KBM-7 (cell line): ENCODE data around the gene KMT2E.
A peak's percentile ranks its signal among the peaks of the same experiment; 100 is the strongest.

Source experiments
- DNase-seq: peaks from one replicate; pipeline ENCODE4 v3.0.0-alpha.2; 2015
- in situ Hi-C: fragments of 300-500 bp; cut with MboI; formaldehyde crosslinking; loops from 2 replicates; pipeline ENCODE4 v1.14.3; 2020; ENCODE audit warnings: low sequenced_read_pairs, low pct_unique_long_range_greater_than_20kb, mixed read lengths

Gene KMT2E

GRCh38 chr7:105136221-105136620 lies 122.2 kb downstream of the KMT2E start:
- in situ Hi-C loops = no loop called here
- no peak for DNase-seq

GRCh38 chr7:105137898-105138297 lies 123.9 kb downstream of the KMT2E start:
- in situ Hi-C loops = no loop called here
- no peak for DNase-seq

GRCh38 chr7:105139381-105139780 lies 125.4 kb downstream of the KMT2E start:
- DNase-seq = no peak
- in situ Hi-C loops = no loop called here

- peak; percentile 24 for DNase-seq
- in situ Hi-C loops = no loop called here
These were observed 127.1 kb downstream of the KMT2E start for GRCh38 chr7:105141068-105141467.

GRCh38 chr7:105149827-105150226 lies 135.8 kb downstream of the KMT2E start:
- in situ Hi-C loops = no loop called here
- no peak for DNase-seq

- in situ Hi-C loops = no loop called here
- no peak for DNase-seq
These were observed 137.1 kb downstream of the KMT2E start for GRCh38 chr7:105151152-105151551.

- in situ Hi-C loops = no loop called here
- DNase-seq = no peak
These were observed 139.5 kb downstream of the KMT2E start for GRCh38 chr7:105153531-105153930.

- in situ Hi-C loops = no loop called here
- no peak for DNase-seq
These were observed 140.1 kb downstream of the KMT2E start for GRCh38 chr7:105154084-105154483.

GRCh38 chr7:105156731-105157130 lies 142.7 kb downstream of the KMT2E start:
- no peak for DNase-seq
- in situ Hi-C loops = no loop called here

GRCh38 chr7:105157278-105157677 lies 143.3 kb downstream of the KMT2E start:
- no peak for DNase-seq
- in situ Hi-C loops = no loop called here

- in situ Hi-C loops = no loop called here
- DNase-seq = no peak
These were observed 147.4 kb downstream of the KMT2E start for GRCh38 chr7:105161366-105161765.
